ENCODE data around the gene NFIA.

GRCh38 chr1:61085983-61086644, 3.8 kb downstream of the NFIA start:
- no peak for TF ChIP-seq EP300 (IDR thresholded peaks at IDR 0.05; ENCODE audit: borderline replicate concordance)
- TF ChIP-seq FOXM1 (IDR thresholded peaks at IDR 0.05; ENCODE audit: borderline replicate concordance, low read depth): no peak
- no peak for TF ChIP-seq MAX (IDR thresholded peaks at IDR 0.05)
- no peak for TF ChIP-seq YY1 (IDR thresholded peaks at IDR 0.05; ENCODE audit: low read depth)
- TF ChIP-seq USF1 (IDR thresholded peaks at IDR 0.05): no peak

Measured in Ishikawa (cell line).